ENCODE measurements around the gene INPP5K. TPM values are rescaled to one million over a fixed set of nuclear protein-coding genes. Genes with fewer than 3 reads are reported as not detected.

The INPP5K gene
- total and polyA plus RNA-seq, 10 of the 15 experiments (the other 5 are each of a cell fraction or from before 2014, with no cell fraction given): 0.58 to 41.2 (median 23.3) TPM

- H4K20me1 ChIP-seq (ENCODE audit: control insufficient read depth, insufficient read depth): no peaks in the 10 kb centered on the region
- peaks cover 2 to 16% of the 10 kb centered on the region in 2 experiments for H3K36me3 ChIP-seq (ENCODE audit: control insufficient read depth in 2 of 2, insufficient read depth in 2 of 2, low read length in 1 of 2)
- ChIA-PET POLR2A (no interaction called here), RAD21 (ENCODE audit: unreplicated experiment) (no interaction called here), SMC1A (ENCODE audit: uncharacterized antibody, unreplicated experiment) (interaction anchor here (1.2 kb wide), 1 partner anchor 107 kb away, joined by 3 read pairs; no protein-coding TSS in a partner anchor), CTCF (interaction anchor here (0.8 to 1.2 kb wide), 2 partner anchors 11 to 157 kb away, joined by 3 to 4 read pairs; no protein-coding TSS in a partner anchor)
- in situ Hi-C loops (cut with MboI): no loop called here
- ATAC-seq: no peak
- H3K4me3 ChIP-seq: no peak overlapping the region
- H3K9me3 ChIP-seq (replicated peaks; ENCODE audit: control insufficient read depth, insufficient read depth, low read length): no peaks in the 10 kb centered on the region
- intact Hi-C loops (cut with micrococcal nuclease; ENCODE audit: unreplicated experiment): no loop called here
- no peaks in the 10 kb centered on the region for H3K4me1 ChIP-seq (ENCODE audit: control insufficient read depth, insufficient read depth, low read length)
- no peak overlapping the region for H2AFZ ChIP-seq (ENCODE audit: control insufficient read depth, low read depth, low read length)
- no peak for DNase-seq (ENCODE audit: low read depth, low spot score)
- BruUV-seq (replicated peaks): no TSS peak
- no peak overlapping the region for H3K9ac ChIP-seq (ENCODE audit: control insufficient read depth, insufficient read depth, low read length)
- no peak overlapping the region for H3K27ac ChIP-seq (ENCODE audit: control insufficient read depth, insufficient read depth)
- WGBS (ENCODE audit: insufficient coverage, insufficient replicate concordance, low lambda C conversion rate, missing lambda C conversion rate): 100% methylated on average over 5 of the region's 5 CpGs
- no peak overlapping the region for H3K4me2 ChIP-seq (ENCODE audit: control insufficient read depth, insufficient read depth)
- TF ChIP-seq EGR1 (IDR thresholded peaks at IDR 0.05; ENCODE audit: borderline replicate concordance in 1 of 2, low read depth in 2 of 2, low read length in 2 of 2): no peak
- no peak for TF ChIP-seq PAX8 (IDR thresholded peaks at IDR 0.05)
- TF ChIP-seq TCF3 (IDR thresholded peaks at IDR 0.05; ENCODE audit: borderline replicate concordance, insufficient read depth, low read depth, low read length): no peak
- TF ChIP-seq SPI1 (IDR thresholded peaks at IDR 0.05; ENCODE audit: borderline replicate concordance, insufficient read depth, low read depth, low read length): no peak
- TF ChIP-seq KDM1A (IDR thresholded peaks at IDR 0.05; ENCODE audit: borderline replicate concordance): no peak
- TF ChIP-seq BRCA1 (IDR thresholded peaks at IDR 0.05; ENCODE audit: low read depth, low read length): no peak
- no peak for TF ChIP-seq REST (IDR thresholded peaks at IDR 0.05; ENCODE audit: low read depth, low read length)
- no peak for TF ChIP-seq RAD51 (IDR thresholded peaks at IDR 0.05)
- TF ChIP-seq RAD21 (IDR thresholded peaks at IDR 0.05; ENCODE audit: insufficient read depth, low read depth, low read length): no peak
- no peak for TF ChIP-seq MYB (IDR thresholded peaks at IDR 0.05; ENCODE audit: borderline replicate concordance, low read depth, low read length)
- TF ChIP-seq TBL1XR1 (IDR thresholded peaks at IDR 0.05; ENCODE audit: low read depth, low read length): no peak
- TF ChIP-seq EED (IDR thresholded peaks at IDR 0.05; ENCODE audit: low read depth): no peak
- no peak for TF ChIP-seq PKNOX1 (IDR thresholded peaks at IDR 0.05)
- TF ChIP-seq RCOR1 (conservative IDR thresholded peaks at IDR 0.05; ENCODE audit: low read depth, low read length): no peak
- TF ChIP-seq ZNF24 (IDR thresholded peaks at IDR 0.05): no peak
- no peak for TF ChIP-seq HDAC2 (IDR thresholded peaks at IDR 0.05)
- H3K27me3 ChIP-seq (replicated peaks in 1 of 2; ENCODE audit: control insufficient read depth in 2 of 2, insufficient read depth in 2 of 2, low read length in 1 of 2): no peaks in the 10 kb centered on the region
- H3K79me2 ChIP-seq (ENCODE audit: control insufficient read depth, insufficient read depth, low read length): 0 out of 2 replicates have a peak, but pooled peaks cover under 1% of the 10 kb centered on the region
- FAIRE-seq: no peak
Measured at GRCh38 chr17:1522626-1523025, 6.2 kb upstream of the INPP5K start.
